ENCODE measurements around the gene PKM. TPM values are rescaled to one million over a fixed set of nuclear protein-coding genes. Genes with fewer than 3 reads are reported as not detected.
A peak's percentile ranks its signal among the peaks of the same experiment; 100 is the strongest.
"Not testable (repeated sequence)": the region's sequence is repeated elsewhere in the genome, so short reads cannot be mapped to it uniquely, and the experiment has no call there.

PKM gene
- 1,000 to 10,000 TPM; 2,571 to 3,146 TPM for total RNA-seq

DNA sequence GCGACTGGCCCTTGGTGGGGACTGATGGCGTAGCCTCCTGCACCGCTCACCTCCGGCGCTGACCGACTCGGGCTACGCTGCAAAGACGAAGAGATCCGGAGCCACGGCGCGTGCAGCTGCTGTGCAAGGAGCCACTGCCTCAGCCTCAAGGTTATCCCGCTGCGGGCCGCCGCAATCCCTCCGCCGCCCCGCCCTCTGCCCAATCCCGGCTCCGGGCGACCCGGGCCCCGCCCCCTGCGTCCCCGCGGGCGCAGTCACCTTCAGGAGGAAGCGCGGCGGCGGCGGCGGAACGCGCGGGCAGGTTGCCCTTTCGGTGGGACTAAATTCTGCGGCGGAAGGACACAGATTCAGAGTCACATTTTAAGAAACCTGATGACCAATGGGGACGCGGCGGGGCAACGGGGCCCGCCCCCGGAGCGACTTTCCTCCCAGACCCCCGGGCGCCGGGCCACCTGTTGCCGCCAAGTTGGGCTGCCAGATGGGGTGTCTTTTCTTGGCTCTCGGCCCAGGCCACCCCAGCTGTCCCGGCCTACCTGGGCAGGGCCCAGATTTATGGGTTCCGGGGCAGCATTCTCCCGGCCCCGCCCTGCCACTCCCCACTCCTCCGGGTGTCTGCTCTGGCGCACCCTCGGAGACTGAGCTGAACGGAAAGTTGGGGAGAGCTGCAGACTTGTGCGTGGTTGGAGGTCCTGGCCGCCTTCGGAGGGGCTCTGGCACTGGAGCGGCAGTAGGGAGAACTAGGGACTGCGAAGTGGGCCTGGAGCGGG is at the start of gene PKM:
TSS of gene PKM (minus strand) at position 125 of the 767 bp plus-strand sequence. CDS start 12,093 bp downstream, outside the sequence.
- Mint-ChIP-seq H3K4me1 (peaks cover 12% of the 10 kb centered on the region), H3K4me3 (peak within 1 kb of the TSS; percentile 98), H3K9me3 (no peaks in the 10 kb centered on the region), H3K27ac (peak within 1 kb of the TSS; percentile 99), H3K27me3 (no peaks in the 10 kb centered on the region), H3K36me3 (ENCODE audit: low read depth) (peaks cover 55% of the 10 kb centered on the region)
- ATAC-seq (replicated peaks) = peak; percentile 55

GRCh38 chr15:72280751-72281150 is 49.8 kb upstream of the PKM start:
- ATAC-seq (replicated peaks) = no peak
- Mint-ChIP-seq H3K27ac (no peak overlapping the region), H3K9me3 (no peaks in the 10 kb centered on the region), H3K4me3 (no peak overlapping the region), H3K27me3 (no peaks in the 10 kb centered on the region), H3K4me1 (no peaks in the 10 kb centered on the region), H3K36me3 (ENCODE audit: low read depth) (no peaks in the 10 kb centered on the region)

DNA sequence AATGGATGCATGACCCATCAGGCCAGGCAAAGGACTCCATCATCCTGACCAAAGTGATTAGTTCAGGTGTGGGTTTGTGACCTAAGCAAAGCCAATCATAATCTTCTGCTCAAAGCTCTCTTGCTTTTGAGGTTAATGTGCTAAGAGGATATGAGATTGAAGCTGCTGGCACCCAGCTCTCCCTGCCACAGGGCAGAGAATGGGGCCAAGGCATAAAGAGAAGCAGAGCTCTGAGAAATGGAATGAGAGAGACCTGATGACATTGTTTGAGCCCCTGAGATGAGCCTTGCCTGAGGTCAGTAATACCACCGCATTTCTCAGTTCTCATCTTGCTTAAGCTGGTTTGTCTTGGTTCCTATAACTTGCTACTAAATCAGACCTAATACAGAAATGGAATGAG is 47.7 kb upstream of the PKM start:
- ATAC-seq (replicated peaks) = no peak
- H3K27me3 Mint-ChIP-seq = no peaks in the 10 kb centered on the region
- no peak overlapping the region for H3K27ac Mint-ChIP-seq
- peaks cover 1% of the 10 kb centered on the region for H3K4me1 Mint-ChIP-seq
- H3K4me3 Mint-ChIP-seq = no peak overlapping the region
- H3K36me3 Mint-ChIP-seq (ENCODE audit: low read depth) = no peaks in the 10 kb centered on the region
- no peaks in the 10 kb centered on the region for H3K9me3 Mint-ChIP-seq

GRCh38 chr15:72276326-72276700 is 45.3 kb upstream of the PKM start:
- no peak for ATAC-seq (replicated peaks)
- no peaks in the 10 kb centered on the region for H3K27me3 Mint-ChIP-seq
- H3K4me3 Mint-ChIP-seq = no peak overlapping the region
- no peaks in the 10 kb centered on the region for H3K9me3 Mint-ChIP-seq
- H3K27ac Mint-ChIP-seq = no peak overlapping the region
- no peaks in the 10 kb centered on the region for H3K36me3 Mint-ChIP-seq (ENCODE audit: low read depth)
- peaks cover 9% of the 10 kb centered on the region for H3K4me1 Mint-ChIP-seq

DNA sequence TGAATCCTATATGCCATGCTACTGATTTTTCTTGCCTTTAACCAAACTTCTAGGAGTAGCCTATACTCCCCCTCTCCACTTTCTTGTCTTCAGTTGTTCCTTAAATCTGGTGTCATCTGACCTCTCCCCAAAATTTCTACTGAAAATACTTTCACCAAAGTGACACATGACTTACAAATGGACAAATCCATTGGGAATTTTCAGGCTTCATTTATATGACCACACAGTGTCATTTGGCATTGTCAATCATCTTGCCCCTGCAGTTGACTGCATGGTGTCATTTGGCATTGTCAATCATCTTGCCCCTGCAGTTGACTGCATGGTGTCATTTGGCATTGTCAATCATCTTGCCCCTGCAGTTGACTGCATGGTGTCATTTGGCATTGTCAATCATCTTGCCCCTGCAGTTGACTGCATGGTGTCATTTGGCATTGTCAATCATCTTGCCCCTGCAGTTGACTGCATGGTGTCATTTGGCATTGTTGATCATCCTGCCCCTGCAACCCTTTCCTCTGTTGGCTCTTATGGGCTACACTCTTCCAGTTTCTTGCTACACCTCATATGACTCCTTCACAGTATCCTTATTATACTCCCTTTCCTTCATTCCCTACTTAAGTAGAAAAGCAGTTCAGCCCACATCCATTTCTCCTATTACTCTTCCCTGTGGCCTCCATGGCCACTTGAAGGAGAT is 44.8 kb upstream of the PKM start:
- H3K27me3 Mint-ChIP-seq; H3K27ac Mint-ChIP-seq; H3K36me3 Mint-ChIP-seq (ENCODE audit: low read depth); H3K4me3 Mint-ChIP-seq; ATAC-seq (replicated peaks); H3K9me3 Mint-ChIP-seq: not testable (repeated sequence)
- H3K4me1 Mint-ChIP-seq = peaks cover 13% of the 10 kb centered on the region

DNA sequence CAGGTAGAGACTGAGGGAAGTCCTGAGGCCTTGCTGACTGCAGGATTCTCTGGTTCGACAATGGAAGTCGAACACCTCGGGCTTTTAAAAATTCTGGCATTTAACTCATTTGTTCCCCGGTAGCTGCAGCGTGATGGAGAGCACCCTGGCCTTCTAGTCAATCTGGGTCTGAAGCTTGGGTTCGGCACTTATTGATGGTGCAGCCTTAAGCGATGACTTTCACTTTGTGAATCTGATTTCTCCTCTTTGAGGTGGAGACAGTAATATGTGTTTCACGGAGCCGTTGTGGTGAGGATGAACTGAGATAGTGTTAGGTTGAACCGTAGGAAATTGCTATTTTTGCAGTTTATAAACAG is 42.0 kb upstream of the PKM start:
- Mint-ChIP-seq H3K27ac (peak overlapping the region; percentile 93), H3K4me1 (peaks cover 19% of the 10 kb centered on the region), H3K36me3 (ENCODE audit: low read depth) (peaks cover 33% of the 10 kb centered on the region), H3K4me3 (peak overlapping the region; percentile 93), H3K9me3 (no peaks in the 10 kb centered on the region), H3K27me3 (no peaks in the 10 kb centered on the region)
- peak; percentile 3 for ATAC-seq (replicated peaks)

DNA sequence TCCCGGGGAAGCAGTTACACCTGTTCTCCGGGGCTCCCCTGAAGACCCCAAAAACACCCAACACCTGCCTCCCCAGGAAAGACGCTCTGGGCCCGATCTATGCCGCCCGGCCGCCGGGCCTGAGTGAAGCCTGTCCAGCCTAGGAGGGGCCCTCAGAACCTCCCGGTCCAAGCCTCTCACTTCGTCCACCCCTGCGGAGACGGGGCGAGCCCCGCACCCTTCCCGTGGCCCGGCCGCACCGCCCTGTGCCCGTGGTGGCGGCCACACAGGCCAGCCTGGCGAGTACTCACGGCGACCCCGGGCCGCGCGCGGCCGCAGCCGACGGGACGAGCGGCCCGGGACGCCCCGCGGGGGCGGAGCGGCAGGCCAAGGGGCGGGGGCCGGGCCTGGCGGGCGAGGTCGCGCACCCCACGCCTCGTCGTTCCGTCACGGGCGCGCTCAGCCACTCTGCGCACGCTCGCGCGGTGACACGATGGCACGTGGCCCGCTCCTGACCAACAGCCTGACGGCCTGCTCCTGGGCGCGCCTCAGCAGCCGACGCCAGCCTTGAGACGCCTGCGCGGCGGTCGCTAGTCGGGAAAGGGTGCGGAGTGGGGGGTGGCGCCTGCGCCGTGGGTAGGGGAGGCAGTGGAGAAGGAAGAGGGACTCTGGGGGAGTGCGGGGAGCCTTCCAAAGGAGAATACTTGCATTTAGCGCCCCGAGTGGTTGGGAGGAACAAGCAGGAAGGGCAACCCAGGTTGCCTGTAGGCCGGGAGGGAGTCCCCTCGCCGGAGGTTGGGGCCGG is 41.4 kb upstream of the PKM start, which contains the start of gene PARP6:
TSS of gene PARP6 (minus strand) at position 342 of the 784 bp plus-strand sequence. CDS start 5,077 bp downstream, outside the sequence.
- Mint-ChIP-seq H3K4me3 (peak within 1 kb of the TSS; percentile 93), H3K27ac (peak within 1 kb of the TSS; percentile 93), H3K9me3 (no peaks in the 10 kb centered on the region), H3K27me3 (no peaks in the 10 kb centered on the region), H3K4me1 (peaks cover 19% of the 10 kb centered on the region), H3K36me3 (ENCODE audit: low read depth) (peaks cover 39% of the 10 kb centered on the region)
- ATAC-seq (replicated peaks) = peak; percentile 98

- H3K9me3 Mint-ChIP-seq = no peaks in the 10 kb centered on the region
- peaks cover 44% of the 10 kb centered on the region for H3K36me3 Mint-ChIP-seq (ENCODE audit: low read depth)
- peaks cover 24% of the 10 kb centered on the region for H3K4me1 Mint-ChIP-seq
- peak overlapping the region; percentile 92 for H3K27ac Mint-ChIP-seq
- H3K27me3 Mint-ChIP-seq = no peaks in the 10 kb centered on the region
- H3K4me3 Mint-ChIP-seq = peak overlapping the region; percentile 93
- ATAC-seq (replicated peaks) = peak; percentile 8
Measured at GRCh38 chr15:72271895-72272212, 40.9 kb upstream of the PKM start.

DNA sequence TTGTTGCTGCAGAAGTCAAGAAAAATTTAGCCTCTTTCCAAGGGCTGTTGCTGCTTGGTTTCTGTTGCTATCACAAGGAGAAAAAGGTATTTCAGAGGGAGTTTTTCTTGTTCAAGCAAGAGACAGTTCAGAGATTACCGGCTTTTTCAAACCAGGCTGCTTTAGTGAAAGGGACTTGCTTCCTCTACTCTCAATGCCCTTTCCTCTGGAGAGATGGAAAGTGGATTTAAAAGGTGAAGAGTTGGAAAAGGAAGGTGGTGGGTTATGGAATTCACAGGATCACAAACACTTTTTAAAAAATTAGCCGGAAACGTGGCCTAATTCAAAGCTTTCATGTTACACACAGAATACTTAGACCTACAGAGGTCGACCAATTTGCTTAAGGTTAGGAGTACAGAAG is 40.2 kb upstream of the PKM start:
- Mint-ChIP-seq H3K9me3 (no peaks in the 10 kb centered on the region), H3K27ac (peak overlapping the region; percentile 92), H3K4me1 (peaks cover 24% of the 10 kb centered on the region), H3K36me3 (ENCODE audit: low read depth) (peaks cover 50% of the 10 kb centered on the region), H3K4me3 (peak overlapping the region; percentile 93), H3K27me3 (no peaks in the 10 kb centered on the region)
- no peak for ATAC-seq (replicated peaks)

DNA sequence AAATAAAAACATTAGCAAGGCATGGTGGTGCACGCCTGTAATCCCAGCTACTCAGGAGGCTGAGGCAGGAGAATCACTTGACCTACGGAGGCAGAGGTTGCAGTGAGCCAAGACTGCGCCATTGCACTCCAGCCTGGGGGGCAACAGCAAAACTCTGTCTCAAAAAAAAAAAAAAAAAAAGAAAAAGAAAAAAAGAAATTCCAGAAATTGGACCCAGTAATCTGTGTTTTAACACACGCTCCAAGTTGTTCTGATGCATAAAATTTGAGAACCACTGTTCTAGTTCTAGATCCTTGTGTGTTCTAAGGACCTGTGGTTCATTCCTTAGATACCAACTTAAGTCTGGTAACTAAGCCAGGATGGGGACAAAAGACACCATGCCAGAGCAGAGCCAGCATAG is 38.7 kb upstream of the PKM start:
- Mint-ChIP-seq H3K4me1 (peaks cover 27% of the 10 kb centered on the region), H3K36me3 (ENCODE audit: low read depth) (peaks cover 65% of the 10 kb centered on the region), H3K27me3 (no peaks in the 10 kb centered on the region), H3K4me3 (peak overlapping the region; percentile 93), H3K9me3 (no peaks in the 10 kb centered on the region), H3K27ac (peak overlapping the region; percentile 92)
- ATAC-seq (replicated peaks) = no peak

DNA sequence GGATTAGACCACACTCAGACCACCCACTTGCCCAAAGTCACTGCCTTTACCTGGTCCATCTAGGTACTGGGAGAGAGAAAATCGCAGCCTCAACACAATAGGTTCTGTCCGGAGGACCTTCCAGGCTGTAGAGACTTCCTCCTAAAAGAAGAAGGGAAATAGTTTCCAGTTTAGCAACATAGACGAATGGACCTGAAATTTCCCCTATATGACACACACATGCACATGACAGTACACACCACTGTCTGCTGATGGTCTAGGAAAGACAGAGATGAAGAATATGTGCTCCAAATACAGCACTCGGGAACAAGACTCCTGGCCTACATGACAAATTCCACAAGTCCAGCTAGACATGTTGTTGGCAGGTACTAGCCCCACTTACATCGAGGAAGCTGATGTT is 34.0 kb upstream of the PKM start:
- no peaks in the 10 kb centered on the region for H3K27me3 Mint-ChIP-seq
- peak overlapping the region; percentile 91 for H3K27ac Mint-ChIP-seq
- no peak for ATAC-seq (replicated peaks)
- peaks cover 34% of the 10 kb centered on the region for H3K4me1 Mint-ChIP-seq
- no peaks in the 10 kb centered on the region for H3K9me3 Mint-ChIP-seq
- H3K4me3 Mint-ChIP-seq = peak overlapping the region; percentile 65
- peaks cover 100% of the 10 kb centered on the region for H3K36me3 Mint-ChIP-seq (ENCODE audit: low read depth)

GRCh38 chr15:72252663-72253299 is 21.8 kb upstream of the PKM start:
- H3K27me3 Mint-ChIP-seq = no peaks in the 10 kb centered on the region
- ATAC-seq (replicated peaks) = no peak
- H3K36me3 Mint-ChIP-seq (ENCODE audit: low read depth) = peaks cover 100% of the 10 kb centered on the region
- peaks cover 5% of the 10 kb centered on the region for H3K4me1 Mint-ChIP-seq
- no peak overlapping the region for H3K27ac Mint-ChIP-seq
- no peak overlapping the region for H3K4me3 Mint-ChIP-seq
- H3K9me3 Mint-ChIP-seq = no peaks in the 10 kb centered on the region

GRCh38 chr15:72249142-72249810 is 18.3 kb upstream of the PKM start:
- H3K27me3 Mint-ChIP-seq = no peaks in the 10 kb centered on the region
- no peak for ATAC-seq (replicated peaks)
- H3K27ac Mint-ChIP-seq = peak overlapping the region; percentile 42
- H3K9me3 Mint-ChIP-seq = no peaks in the 10 kb centered on the region
- H3K36me3 Mint-ChIP-seq (ENCODE audit: low read depth) = peaks cover 89% of the 10 kb centered on the region
- peaks cover 5% of the 10 kb centered on the region for H3K4me1 Mint-ChIP-seq
- no peak overlapping the region for H3K4me3 Mint-ChIP-seq

DNA sequence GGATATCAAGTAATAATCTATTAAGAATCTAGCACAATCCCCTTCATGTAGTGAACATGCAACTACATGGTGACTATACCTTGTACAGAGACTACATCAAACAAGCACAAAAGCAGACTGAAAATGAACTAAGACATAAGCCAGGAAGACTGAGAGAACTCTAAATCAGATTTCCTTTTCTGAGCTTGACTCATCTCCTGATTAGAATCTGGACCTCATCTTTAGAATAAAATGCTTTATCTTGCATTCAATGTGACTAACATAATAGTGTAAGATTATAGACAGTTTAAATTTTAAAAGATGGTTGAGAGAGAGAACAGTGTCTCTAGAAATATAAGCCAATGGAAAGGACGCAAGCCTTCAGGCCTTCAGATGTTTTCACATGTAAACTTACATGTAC is 17.5 kb upstream of the PKM start:
- Mint-ChIP-seq H3K4me3 (no peak overlapping the region), H3K27me3 (no peaks in the 10 kb centered on the region), H3K4me1 (peaks cover 5% of the 10 kb centered on the region), H3K36me3 (ENCODE audit: low read depth) (peaks cover 89% of the 10 kb centered on the region), H3K9me3 (no peaks in the 10 kb centered on the region), H3K27ac (peak overlapping the region; percentile 42)
- ATAC-seq (replicated peaks) = no peak

Measured in activated T-helper 17 cell treated with anti-CD3 and anti-CD28 coated beads, Interleukin-2, amount 50 U/mL, for 72 hours (primary cell).